MCF 10A (cell line): ENCODE data around the gene VEGFB. TPM values are rescaled to one million over a fixed set of nuclear protein-coding genes. Genes with fewer than 3 reads are reported as not detected.

ENCODE experiments used
- BruUV-seq: library from RNA; stranded (reverse); fragments of 400-500 nt; replicated peaks from 2 replicates; lab custom pipeline; 2021; lab: Mats Ljungman, UMichigan
- CTCF ChIA-PET: fragments of 300-600 bp; sonication (Branson Sonifier 250); formaldehyde crosslinking; extraction: SDS; loops from one replicate; lab custom pipeline; 2021; ENCODE audit warnings: antibody characterized with exemption, inconsistent platforms; lab: Yijun Ruan, JAX
- POLR2A ChIA-PET: fragments of 300-600, 350-650 bp; sonication (Branson Sonifier 250); formaldehyde crosslinking; extraction: SDS; loops from one replicate; lab custom pipeline; 2020; ENCODE audit warnings: antibody characterized with exemption, inconsistent platforms; lab: Yijun Ruan, JAX
- DNase-seq: peaks from one replicate; pipeline ENCODE4 v3.0.0-alpha.2; 2018; ENCODE audit not compliant: unreplicated experiment
- H3K27ac Mint-ChIP-seq: one replicate; pipeline ENCODE4 v1.8.0; 2022; ENCODE audit warnings: mild to moderate bottlenecking, low read depth, mixed read lengths; ENCODE audit not compliant: unreplicated experiment
- H3K27me3 Mint-ChIP-seq: one replicate; pipeline ENCODE4 v1.8.0; 2022; ENCODE audit warnings: mixed read lengths; ENCODE audit not compliant: insufficient read depth, unreplicated experiment
- H3K36me3 Mint-ChIP-seq: one replicate; pipeline ENCODE4 v1.8.0; 2022; ENCODE audit warnings: mild to moderate bottlenecking, moderate library complexity, mixed read lengths; ENCODE audit not compliant: insufficient read depth, unreplicated experiment
- H3K4me1 Mint-ChIP-seq: one replicate; pipeline ENCODE4 v1.8.0; 2022; ENCODE audit warnings: mixed read lengths; ENCODE audit not compliant: insufficient read depth, unreplicated experiment
- H3K4me3 Mint-ChIP-seq: one replicate; pipeline ENCODE4 v1.8.0; 2022; ENCODE audit warnings: mild to moderate bottlenecking, moderate library complexity, mixed read lengths; ENCODE audit not compliant: unreplicated experiment
- H3K9me3 Mint-ChIP-seq: one replicate; pipeline ENCODE4 v1.8.0; 2022; ENCODE audit warnings: mixed read lengths; ENCODE audit not compliant: unreplicated experiment
- intact Hi-C: fragments of 100-400 bp; cut with micrococcal nuclease; formaldehyde crosslinking; loops from 2 replicates; pipeline ENCODE4 v1.14.1; 2022
- total RNA-seq: library from RNA; stranded (reverse); gene quantifications from 2 replicates; pipeline ENCODE4 v1.2.3, GENCODE V29; 2022
- TF ChIP-seq, protein P1 (sequence below): fragments of 200-600 bp; IDR thresholded peaks from one replicate; pipeline ENCODE4 v1.8.0; 2022; ENCODE audit warnings: antibody characterized with exemption, mild to moderate bottlenecking; ENCODE audit not compliant: unreplicated experiment

Gene VEGFB
- total RNA-seq, 1 experiment from 2014 or later = 46.0 TPM

- no peak overlapping the region for H3K27ac Mint-ChIP-seq
- H3K9me3 Mint-ChIP-seq = no peaks in the 10 kb centered on the region
- intact Hi-C loops = no loop called here
- POLR2A ChIA-PET = no interaction called here
- peaks cover 8% of the 10 kb centered on the region for H3K4me1 Mint-ChIP-seq
- CTCF ChIA-PET = interaction anchor here (0.8 kb wide), 1 partner anchor 16 kb away, joined by 5 read pairs; no protein-coding TSS in a partner anchor
- H3K27me3 Mint-ChIP-seq = no peaks in the 10 kb centered on the region
- DNase-seq = no peak
- no peak overlapping the region for H3K4me3 Mint-ChIP-seq
- no TSS peak for BruUV-seq
- TF ChIP-seq, protein P1, sequence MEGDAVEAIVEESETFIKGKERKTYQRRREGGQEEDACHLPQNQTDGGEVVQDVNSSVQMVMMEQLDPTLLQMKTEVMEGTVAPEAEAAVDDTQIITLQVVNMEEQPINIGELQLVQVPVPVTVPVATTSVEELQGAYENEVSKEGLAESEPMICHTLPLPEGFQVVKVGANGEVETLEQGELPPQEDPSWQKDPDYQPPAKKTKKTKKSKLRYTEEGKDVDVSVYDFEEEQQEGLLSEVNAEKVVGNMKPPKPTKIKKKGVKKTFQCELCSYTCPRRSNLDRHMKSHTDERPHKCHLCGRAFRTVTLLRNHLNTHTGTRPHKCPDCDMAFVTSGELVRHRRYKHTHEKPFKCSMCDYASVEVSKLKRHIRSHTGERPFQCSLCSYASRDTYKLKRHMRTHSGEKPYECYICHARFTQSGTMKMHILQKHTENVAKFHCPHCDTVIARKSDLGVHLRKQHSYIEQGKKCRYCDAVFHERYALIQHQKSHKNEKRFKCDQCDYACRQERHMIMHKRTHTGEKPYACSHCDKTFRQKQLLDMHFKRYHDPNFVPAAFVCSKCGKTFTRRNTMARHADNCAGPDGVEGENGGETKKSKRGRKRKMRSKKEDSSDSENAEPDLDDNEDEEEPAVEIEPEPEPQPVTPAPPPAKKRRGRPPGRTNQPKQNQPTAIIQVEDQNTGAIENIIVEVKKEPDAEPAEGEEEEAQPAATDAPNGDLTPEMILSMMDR = no peak
- peaks cover 14% of the 10 kb centered on the region for H3K36me3 Mint-ChIP-seq
These were observed 13.6 kb upstream of the VEGFB start for GRCh38 chr11:64220798-64221197.

DNA sequence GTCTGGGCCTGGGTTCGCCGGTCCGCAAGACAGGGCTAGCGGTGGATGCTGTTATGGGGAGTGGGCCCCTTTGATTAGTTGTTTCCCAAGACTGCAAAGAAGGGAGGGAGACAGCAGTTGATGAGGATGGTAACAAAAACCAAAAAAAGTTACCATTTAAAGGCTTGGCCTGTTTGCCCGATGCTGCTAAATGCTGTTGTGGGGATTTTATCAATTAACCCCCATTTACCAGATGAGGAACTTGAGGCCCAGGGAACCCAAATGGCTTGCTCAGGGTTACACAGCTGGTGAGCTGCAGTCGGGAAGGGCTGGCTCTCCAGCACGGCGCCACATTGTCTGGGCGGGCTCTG lies 11.8 kb upstream of the VEGFB start:
- no peak overlapping the region for H3K27ac Mint-ChIP-seq
- H3K36me3 Mint-ChIP-seq = peaks cover 15% of the 10 kb centered on the region
- peaks cover 8% of the 10 kb centered on the region for H3K4me1 Mint-ChIP-seq
- ChIA-PET POLR2A (interaction anchor here (11.9 kb wide), 1 partner anchor 21 kb away, joined by 122 read pairs; the partner anchor contains the start of genes FKBP2 and PPP1R14B), CTCF (interaction anchor here (0.5 to 4.7 kb wide), 4 partner anchors 18 to 1449 kb away, joined by 3 to 22 read pairs (median 6); no protein-coding TSS in a partner anchor)
- H3K27me3 Mint-ChIP-seq = no peaks in the 10 kb centered on the region
- no peak overlapping the region for H3K4me3 Mint-ChIP-seq
- DNase-seq = no peak
- TF ChIP-seq, protein P1 = no peak
- BruUV-seq = no TSS peak
- intact Hi-C loops = no loop called here
- no peaks in the 10 kb centered on the region for H3K9me3 Mint-ChIP-seq

DNA sequence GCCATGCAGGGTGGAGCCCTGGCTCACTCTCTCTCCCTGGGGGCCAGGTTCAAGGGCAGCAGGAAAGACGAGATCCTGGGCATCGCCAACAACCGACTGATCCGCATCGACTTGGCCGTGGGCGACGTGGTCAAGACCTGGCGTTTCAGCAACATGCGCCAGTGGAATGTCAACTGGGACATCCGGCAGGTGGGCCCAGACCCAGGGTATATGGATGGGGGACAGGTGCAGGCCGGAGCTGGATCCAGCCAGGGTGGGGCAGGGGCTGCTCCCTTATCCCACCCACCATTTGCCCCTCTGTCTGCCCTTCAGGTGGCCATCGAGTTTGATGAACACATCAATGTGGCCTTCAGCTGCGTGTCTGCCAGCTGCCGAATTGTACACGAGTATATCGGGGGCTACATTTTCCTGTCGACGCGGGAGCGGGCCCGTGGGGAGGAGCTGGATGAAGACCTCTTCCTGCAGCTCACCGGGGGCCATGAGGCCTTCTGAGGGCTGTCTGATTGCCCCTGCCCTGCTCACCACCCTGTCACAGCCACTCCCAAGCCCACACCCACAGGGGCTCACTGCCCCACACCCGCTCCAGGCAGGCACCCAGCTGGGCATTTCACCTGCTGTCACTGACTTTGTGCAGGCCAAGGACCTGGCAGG lies 11.3 kb upstream of the VEGFB start:
- CTCF ChIA-PET = interaction anchor here (0.5 to 4.7 kb wide), 6 partner anchors 17 to 1449 kb away, joined by 3 to 22 read pairs (median 3); partner anchors contain the start of gene TMEM179B

More for the DNA sequence above, 11.3 kb upstream of the VEGFB start:
- H3K4me1 Mint-ChIP-seq = peaks cover 8% of the 10 kb centered on the region
- H3K9me3 Mint-ChIP-seq = no peaks in the 10 kb centered on the region
- H3K27me3 Mint-ChIP-seq = no peaks in the 10 kb centered on the region
- no TSS peak for BruUV-seq
- H3K27ac Mint-ChIP-seq = no peak overlapping the region
- DNase-seq = no peak
- H3K36me3 Mint-ChIP-seq = peaks cover 15% of the 10 kb centered on the region
- intact Hi-C loops = no loop called here
- TF ChIP-seq, protein P1 = no peak
- no peak overlapping the region for H3K4me3 Mint-ChIP-seq
- POLR2A ChIA-PET = interaction anchor here (11.9 kb wide), 1 partner anchor 20 kb away, joined by 122 read pairs; the partner anchor contains the start of genes FKBP2 and PPP1R14B
